ENCODE measurements around the gene PRKD2. TPM values are rescaled to one million over a fixed set of nuclear protein-coding genes. Genes with fewer than 3 reads are reported as not detected.

The PRKD2 gene
- total and polyA plus RNA-seq, 2 of the 8 experiments (the other 6 are each of a cell fraction or from before 2014, with no cell fraction given) = 24.4 to 63.8 TPM

- TF ChIP-seq MAFK (IDR thresholded peaks at IDR 0.05; ENCODE audit: low read depth, low read length) = no peak
- TF ChIP-seq POLR2AphosphoS5 (IDR thresholded peaks at IDR 0.05; ENCODE audit: low read depth, low read length) = no peak
- no peak for TF ChIP-seq ATF3 (IDR thresholded peaks at IDR 0.05; ENCODE audit: insufficient read depth, low read depth, low read length)
- no peak for TF ChIP-seq CHD1 (IDR thresholded peaks at IDR 0.05; ENCODE audit: low read depth, low read length)
- no peak for TF ChIP-seq FOSL1 (IDR thresholded peaks at IDR 0.05; ENCODE audit: insufficient read depth, low read depth, low read length)
- no peak for TF ChIP-seq ASH2L (IDR thresholded peaks at IDR 0.05; ENCODE audit: low read length)
- no peak for TF ChIP-seq SP2 (IDR thresholded peaks at IDR 0.05; ENCODE audit: low read length)
Measured at GRCh38 chr19:46687438-46688145, 29.3 kb downstream of the PRKD2 start (continued).

Measured in H1 (cell line).